ENCODE measurements around the gene CWC27.

CWC27 gene

GRCh38 chr5:64784451-64785025, 15.8 kb downstream of the CWC27 start:
- TF ChIP-seq REST (IDR thresholded peaks at IDR 0.05; ENCODE audit: insufficient replicate concordance, low read depth) (no peak), POLR2AphosphoS5 (IDR thresholded peaks at IDR 0.05; ENCODE audit: low read depth) (no peak), SPI1 (IDR thresholded peaks at IDR 0.05; ENCODE audit: borderline replicate concordance, low read depth) (no peak), CTCF (IDR thresholded peaks at IDR 0.05; ENCODE audit: insufficient read depth, low read length) (peak; percentile 20)
- Histone ChIP-seq H3K27me3 (ENCODE audit: insufficient read depth, poor library complexity, severe bottlenecking) (no peaks in the 10 kb centered on the region), H3K4me3 (replicated peaks; ENCODE audit: insufficient read depth, low read length) (no peak overlapping the region), H3K27ac (replicated peaks) (no peak overlapping the region)
- peak in 1 of 2 experiments; percentile 51 for DNase-seq (ENCODE audit: low read depth in 1 of 2, low spot score in 1 of 2)

- DNase-seq (ENCODE audit: low read depth in 1 of 2, low spot score in 1 of 2): no peak
- Histone ChIP-seq H3K27ac (replicated peaks) (no peak overlapping the region), H3K4me3 (replicated peaks; ENCODE audit: insufficient read depth, low read length) (no peak overlapping the region), H3K27me3 (ENCODE audit: insufficient read depth, poor library complexity, severe bottlenecking) (no peaks in the 10 kb centered on the region)
- no peak for TF ChIP-seq GABPA (IDR thresholded peaks at IDR 0.05; ENCODE audit: low read depth)
- no peak for TF ChIP-seq REST (IDR thresholded peaks at IDR 0.05; ENCODE audit: insufficient replicate concordance, low read depth)
- TF ChIP-seq POLR2AphosphoS5 (IDR thresholded peaks at IDR 0.05; ENCODE audit: low read depth): no peak
- no peak for TF ChIP-seq CTCF (IDR thresholded peaks at IDR 0.05; ENCODE audit: insufficient read depth, low read length)
- TF ChIP-seq SPI1 (IDR thresholded peaks at IDR 0.05; ENCODE audit: borderline replicate concordance, low read depth): no peak
Observed at GRCh38 chr5:64786372-64786771, 17.6 kb downstream of the CWC27 start.

GRCh38 chr5:64788156-64788555, 19.4 kb downstream of the CWC27 start:
- Histone ChIP-seq H3K27me3 (ENCODE audit: insufficient read depth, poor library complexity, severe bottlenecking) (no peaks in the 10 kb centered on the region), H3K27ac (replicated peaks) (no peak overlapping the region), H3K4me3 (replicated peaks; ENCODE audit: insufficient read depth, low read length) (no peak overlapping the region)
- TF ChIP-seq CTCF (IDR thresholded peaks at IDR 0.05; ENCODE audit: insufficient read depth, low read length) (no peak), GABPA (IDR thresholded peaks at IDR 0.05; ENCODE audit: low read depth) (no peak), REST (IDR thresholded peaks at IDR 0.05; ENCODE audit: insufficient replicate concordance, low read depth) (no peak), POLR2AphosphoS5 (IDR thresholded peaks at IDR 0.05; ENCODE audit: low read depth) (no peak), SPI1 (IDR thresholded peaks at IDR 0.05; ENCODE audit: borderline replicate concordance, low read depth) (no peak)
- DNase-seq (ENCODE audit: low read depth in 1 of 2, low spot score in 1 of 2): no peak
